GM12878 (cell line): Measurements from ENCODE around the gene CNOT11.

Source experiments
- CBX3 ChIP-seq: fragments of 200-600 bp; sonication (generic); IDR thresholded peaks from 2 replicates; pipeline ENCODE4 v1.6.1; 2016; ENCODE audit warnings: low read depth, borderline replicate concordance
- ETV6 ChIP-seq, 2 experiments: fragments of 450-650 bp in 1 of 2; IDR thresholded peaks in 1 of 2; conservative IDR thresholded peaks in 1 of 2; 2 replicates each; pipeline ENCODE4 v1.6.1; 2014; ENCODE audit warnings: antibody characterized with exemption in 1 of 2, borderline replicate concordance in 1 of 2, low read depth in 1 of 2, mild to moderate bottlenecking in 1 of 2, moderate library complexity in 1 of 2
- JUNB ChIP-seq: IDR thresholded peaks from 2 replicates; pipeline ENCODE4 v1.6.1; 2016; ENCODE audit warnings: antibody characterized with exemption, mild to moderate bottlenecking
- POLR2A ChIP-seq: IDR thresholded peaks from 2 replicates; pipeline ENCODE4 v1.6.1; 2011; ENCODE audit warnings: low read depth, mild to moderate bottlenecking, low read length
- POLR2AphosphoS5 ChIP-seq: IDR thresholded peaks from 2 replicates; pipeline ENCODE4 v1.6.1; 2011; ENCODE audit warnings: mild to moderate bottlenecking, low read length, inconsistent platforms
- SPI1 ChIP-seq: IDR thresholded peaks from 2 replicates; pipeline ENCODE4 v1.6.1; 2011; ENCODE audit warnings: low read depth, mild to moderate bottlenecking, low read length, moderate library complexity, borderline replicate concordance; ENCODE audit not compliant: insufficient read depth
- TAF1 ChIP-seq: IDR thresholded peaks from 2 replicates; pipeline ENCODE4 v1.6.1; 2011; ENCODE audit warnings: mild to moderate bottlenecking, low read depth, low read length, borderline replicate concordance
- ZNF24 ChIP-seq: fragments of 450-650 bp; IDR thresholded peaks from 2 replicates; pipeline ENCODE4 v1.6.1; 2017; ENCODE audit warnings: antibody characterized with exemption, mild to moderate bottlenecking
- ZNF274 ChIP-seq: IDR thresholded peaks from one replicate; pipeline ENCODE4 v1.8.0; 2011; ENCODE audit not compliant: insufficient read length, insufficient read depth
- TF ChIP-seq, protein P1 (sequence below), 3 experiments: IDR thresholded peaks in 2 of 3; conservative IDR thresholded peaks in 1 of 3; 2 replicates each; pipeline ENCODE4 v1.5.1; 2011; ENCODE audit warnings: low read depth in 3 of 3, low read length in 3 of 3, mild to moderate bottlenecking in 3 of 3, control low read depth in 2 of 3, moderate library complexity in 2 of 3, inconsistent platforms in 1 of 3, mixed read lengths in 1 of 3; ENCODE audit not compliant: control insufficient read depth in 2 of 3, insufficient read depth in 1 of 3; ENCODE audit errors: extremely low read depth in 1 of 3
- TF ChIP-seq, protein P2 (sequence below): IDR thresholded peaks from 2 replicates; pipeline ENCODE4 v1.6.1; 2012; ENCODE audit warnings: low read length, inconsistent platforms
- TF ChIP-seq, protein P3 (sequence below): IDR thresholded peaks from 2 replicates; pipeline ENCODE4 v1.6.1; 2011; ENCODE audit warnings: low read depth, low read length, improper control_type of control experiment, borderline replicate concordance
- TF ChIP-seq, protein P4 (sequence below): fragments of 450-650 bp; IDR thresholded peaks from 2 replicates; pipeline ENCODE4 v1.6.1; 2016; ENCODE audit warnings: mild to moderate bottlenecking
- TF ChIP-seq, protein P5 (sequence below): fragments of 450-650 bp; IDR thresholded peaks from 2 replicates; pipeline ENCODE4 v1.6.1; 2017; ENCODE audit warnings: mild to moderate bottlenecking, moderate library complexity

DNA sequence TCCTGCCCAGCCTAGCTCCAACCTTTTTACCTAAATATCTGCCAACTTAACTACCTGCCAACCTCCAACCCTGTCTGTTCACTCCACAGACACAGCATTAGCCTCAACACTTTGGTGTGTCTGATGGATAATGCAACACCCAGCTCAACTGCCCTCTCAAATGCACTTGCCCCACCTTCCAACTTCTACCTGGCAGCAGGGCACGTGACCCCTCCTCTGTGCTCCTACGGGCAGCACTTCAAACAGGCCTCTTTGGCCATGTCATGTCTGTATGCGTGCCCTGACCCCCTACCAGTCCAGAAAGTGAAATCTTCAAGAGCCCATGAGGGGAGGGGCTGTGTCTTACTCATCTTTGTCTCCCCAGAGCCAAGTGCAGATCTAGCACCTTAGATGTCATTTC is 30.3 kb downstream of the CNOT11 start:
- no peak for TF ChIP-seq JUNB
- TF ChIP-seq, protein P1, sequence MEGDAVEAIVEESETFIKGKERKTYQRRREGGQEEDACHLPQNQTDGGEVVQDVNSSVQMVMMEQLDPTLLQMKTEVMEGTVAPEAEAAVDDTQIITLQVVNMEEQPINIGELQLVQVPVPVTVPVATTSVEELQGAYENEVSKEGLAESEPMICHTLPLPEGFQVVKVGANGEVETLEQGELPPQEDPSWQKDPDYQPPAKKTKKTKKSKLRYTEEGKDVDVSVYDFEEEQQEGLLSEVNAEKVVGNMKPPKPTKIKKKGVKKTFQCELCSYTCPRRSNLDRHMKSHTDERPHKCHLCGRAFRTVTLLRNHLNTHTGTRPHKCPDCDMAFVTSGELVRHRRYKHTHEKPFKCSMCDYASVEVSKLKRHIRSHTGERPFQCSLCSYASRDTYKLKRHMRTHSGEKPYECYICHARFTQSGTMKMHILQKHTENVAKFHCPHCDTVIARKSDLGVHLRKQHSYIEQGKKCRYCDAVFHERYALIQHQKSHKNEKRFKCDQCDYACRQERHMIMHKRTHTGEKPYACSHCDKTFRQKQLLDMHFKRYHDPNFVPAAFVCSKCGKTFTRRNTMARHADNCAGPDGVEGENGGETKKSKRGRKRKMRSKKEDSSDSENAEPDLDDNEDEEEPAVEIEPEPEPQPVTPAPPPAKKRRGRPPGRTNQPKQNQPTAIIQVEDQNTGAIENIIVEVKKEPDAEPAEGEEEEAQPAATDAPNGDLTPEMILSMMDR (IDR thresholded peaks at IDR 0.05 in 2 of 3, conservative IDR thresholded peaks at IDR 0.05 in 1 of 3; ENCODE audit: control insufficient read depth in 2 of 3, extremely low read depth in 1 of 3, insufficient read depth in 1 of 3, low read depth in 3 of 3, low read length in 3 of 3), result no peak
- no peak for TF ChIP-seq ZNF274
- TF ChIP-seq, protein P2, sequence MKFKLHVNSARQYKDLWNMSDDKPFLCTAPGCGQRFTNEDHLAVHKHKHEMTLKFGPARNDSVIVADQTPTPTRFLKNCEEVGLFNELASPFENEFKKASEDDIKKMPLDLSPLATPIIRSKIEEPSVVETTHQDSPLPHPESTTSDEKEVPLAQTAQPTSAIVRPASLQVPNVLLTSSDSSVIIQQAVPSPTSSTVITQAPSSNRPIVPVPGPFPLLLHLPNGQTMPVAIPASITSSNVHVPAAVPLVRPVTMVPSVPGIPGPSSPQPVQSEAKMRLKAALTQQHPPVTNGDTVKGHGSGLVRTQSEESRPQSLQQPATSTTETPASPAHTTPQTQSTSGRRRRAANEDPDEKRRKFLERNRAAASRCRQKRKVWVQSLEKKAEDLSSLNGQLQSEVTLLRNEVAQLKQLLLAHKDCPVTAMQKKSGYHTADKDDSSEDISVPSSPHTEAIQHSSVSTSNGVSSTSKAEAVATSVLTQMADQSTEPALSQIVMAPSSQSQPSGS, result no peak
- no peak for TF ChIP-seq POLR2AphosphoS5
- no peak for TF ChIP-seq TAF1
- TF ChIP-seq SPI1, result no peak
- no peak for TF ChIP-seq CBX3
- TF ChIP-seq POLR2A, result no peak
- TF ChIP-seq ETV6 (conservative IDR thresholded peaks at IDR 0.05 in 1 of 2, IDR thresholded peaks at IDR 0.05 in 1 of 2; ENCODE audit: borderline replicate concordance in 1 of 2, low read depth in 1 of 2), result no peak
- no peak for TF ChIP-seq ZNF24
- TF ChIP-seq, protein P3, sequence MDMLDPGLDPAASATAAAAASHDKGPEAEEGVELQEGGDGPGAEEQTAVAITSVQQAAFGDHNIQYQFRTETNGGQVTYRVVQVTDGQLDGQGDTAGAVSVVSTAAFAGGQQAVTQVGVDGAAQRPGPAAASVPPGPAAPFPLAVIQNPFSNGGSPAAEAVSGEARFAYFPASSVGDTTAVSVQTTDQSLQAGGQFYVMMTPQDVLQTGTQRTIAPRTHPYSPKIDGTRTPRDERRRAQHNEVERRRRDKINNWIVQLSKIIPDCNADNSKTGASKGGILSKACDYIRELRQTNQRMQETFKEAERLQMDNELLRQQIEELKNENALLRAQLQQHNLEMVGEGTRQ, result no peak
- TF ChIP-seq, protein P4, sequence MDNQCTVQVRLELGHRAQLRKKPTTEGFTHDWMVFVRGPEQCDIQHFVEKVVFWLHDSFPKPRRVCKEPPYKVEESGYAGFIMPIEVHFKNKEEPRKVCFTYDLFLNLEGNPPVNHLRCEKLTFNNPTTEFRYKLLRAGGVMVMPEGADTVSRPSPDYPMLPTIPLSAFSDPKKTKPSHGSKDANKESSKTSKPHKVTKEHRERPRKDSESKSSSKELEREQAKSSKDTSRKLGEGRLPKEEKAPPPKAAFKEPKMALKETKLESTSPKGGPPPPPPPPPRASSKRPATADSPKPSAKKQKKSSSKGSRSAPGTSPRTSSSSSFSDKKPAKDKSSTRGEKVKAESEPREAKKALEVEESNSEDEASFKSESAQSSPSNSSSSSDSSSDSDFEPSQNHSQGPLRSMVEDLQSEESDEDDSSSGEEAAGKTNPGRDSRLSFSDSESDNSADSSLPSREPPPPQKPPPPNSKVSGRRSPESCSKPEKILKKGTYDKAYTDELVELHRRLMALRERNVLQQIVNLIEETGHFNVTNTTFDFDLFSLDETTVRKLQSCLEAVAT, result no peak
- TF ChIP-seq, protein P5, sequence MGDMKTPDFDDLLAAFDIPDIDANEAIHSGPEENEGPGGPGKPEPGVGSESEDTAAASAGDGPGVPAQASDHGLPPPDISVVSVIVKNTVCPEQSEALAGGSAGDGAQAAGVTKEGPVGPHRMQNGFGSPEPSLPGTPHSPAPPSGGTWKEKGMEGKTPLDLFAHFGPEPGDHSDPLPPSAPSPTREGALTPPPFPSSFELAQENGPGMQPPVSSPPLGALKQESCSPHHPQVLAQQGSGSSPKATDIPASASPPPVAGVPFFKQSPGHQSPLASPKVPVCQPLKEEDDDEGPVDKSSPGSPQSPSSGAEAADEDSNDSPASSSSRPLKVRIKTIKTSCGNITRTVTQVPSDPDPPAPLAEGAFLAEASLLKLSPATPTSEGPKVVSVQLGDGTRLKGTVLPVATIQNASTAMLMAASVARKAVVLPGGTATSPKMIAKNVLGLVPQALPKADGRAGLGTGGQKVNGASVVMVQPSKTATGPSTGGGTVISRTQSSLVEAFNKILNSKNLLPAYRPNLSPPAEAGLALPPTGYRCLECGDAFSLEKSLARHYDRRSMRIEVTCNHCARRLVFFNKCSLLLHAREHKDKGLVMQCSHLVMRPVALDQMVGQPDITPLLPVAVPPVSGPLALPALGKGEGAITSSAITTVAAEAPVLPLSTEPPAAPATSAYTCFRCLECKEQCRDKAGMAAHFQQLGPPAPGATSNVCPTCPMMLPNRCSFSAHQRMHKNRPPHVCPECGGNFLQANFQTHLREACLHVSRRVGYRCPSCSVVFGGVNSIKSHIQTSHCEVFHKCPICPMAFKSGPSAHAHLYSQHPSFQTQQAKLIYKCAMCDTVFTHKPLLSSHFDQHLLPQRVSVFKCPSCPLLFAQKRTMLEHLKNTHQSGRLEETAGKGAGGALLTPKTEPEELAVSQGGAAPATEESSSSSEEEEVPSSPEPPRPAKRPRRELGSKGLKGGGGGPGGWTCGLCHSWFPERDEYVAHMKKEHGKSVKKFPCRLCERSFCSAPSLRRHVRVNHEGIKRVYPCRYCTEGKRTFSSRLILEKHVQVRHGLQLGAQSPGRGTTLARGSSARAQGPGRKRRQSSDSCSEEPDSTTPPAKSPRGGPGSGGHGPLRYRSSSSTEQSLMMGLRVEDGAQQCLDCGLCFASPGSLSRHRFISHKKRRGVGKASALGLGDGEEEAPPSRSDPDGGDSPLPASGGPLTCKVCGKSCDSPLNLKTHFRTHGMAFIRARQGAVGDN, result no peak
